Naive thymus-derived CD4-positive, alpha-beta T cell (primary cell): ENCODE measurements around the gene TUBG2. TPM values are rescaled to one million over a fixed set of nuclear protein-coding genes. Genes with fewer than 3 reads are reported as not detected.
"Not testable (repeated sequence)": the region's sequence is repeated elsewhere in the genome, so short reads cannot be mapped to it uniquely, and the experiment has no call there.

ENCODE experiments used
- ATAC-seq: fragments of 150-1000 bp; cut with Tn5 transposase; 2 replicates; pipeline ENCODE4 v1.10.0; 2021; ENCODE audit warnings: mild to moderate bottlenecking, moderate library complexity
- CTCF ChIA-PET: fragments of 350-600 bp; sonication (Branson Sonifier 250); formaldehyde crosslinking; loops from one replicate; lab custom pipeline; 2021; ENCODE audit warnings: antibody characterized with exemption; lab: Charles Lee
- POLR2A ChIA-PET: fragments of 350-600 bp; sonication (Branson Sonifier 250); formaldehyde crosslinking; loops from one replicate; lab custom pipeline; 2021; ENCODE audit warnings: antibody characterized with exemption, inconsistent platforms; lab: Charles Lee
- DNase-seq, 9 donors: peaks; one replicate each; pipeline versions ENCODE4 v3.0.0 to v3.0.0-alpha.2; 2020 to 2022; ENCODE audit warnings: mixed read lengths in 1 of 9
- H3K27ac ChIP-seq: one replicate; pipeline ENCODE4 v1.7.0; 2013; ENCODE audit warnings: mild to moderate bottlenecking, low read depth, low read length, moderate library complexity
- H3K27me3 ChIP-seq, 2 donors: one replicate each; pipeline ENCODE4 v1.7.0; 2013; ENCODE audit warnings: low read length in 2 of 2, mild to moderate bottlenecking in 2 of 2, moderate library complexity in 2 of 2; ENCODE audit not compliant: control insufficient read depth in 2 of 2, insufficient read depth in 2 of 2
- H3K36me3 ChIP-seq, 3 experiments: 1 replicate in 2 of 3; 2 replicates in 1 of 3; pipeline ENCODE4 v1.7.0; 2013; ENCODE audit warnings: low read length in 3 of 3, mild to moderate bottlenecking in 3 of 3, moderate library complexity in 1 of 3; ENCODE audit not compliant: insufficient read depth in 3 of 3, control insufficient read depth in 2 of 3
- H3K4me1 ChIP-seq, 2 donors: one replicate each; pipeline ENCODE4 v1.7.0; 2013; ENCODE audit warnings: low read length in 2 of 2, mild to moderate bottlenecking in 2 of 2, moderate library complexity in 1 of 2; ENCODE audit not compliant: control insufficient read depth in 2 of 2, insufficient read depth in 2 of 2
- H3K4me3 ChIP-seq: 2 replicates; pipeline ENCODE4 v1.7.0; 2013; ENCODE audit warnings: mild to moderate bottlenecking, low read length
- H3K9me3 ChIP-seq, 3 experiments: 1 replicate in 2 of 3; 2 replicates in 1 of 3; pipeline ENCODE4 v1.7.0; 2013; ENCODE audit warnings: low read length in 3 of 3; ENCODE audit not compliant: control insufficient read depth in 2 of 3
- H3K27ac Mint-ChIP-seq, 9 donors: one replicate each; pipeline ENCODE4 v1.8.0; 2020 to 2022; ENCODE audit warnings: mixed read lengths in 9 of 9, mild to moderate bottlenecking in 8 of 9, moderate library complexity in 5 of 9, inconsistent platforms in 2 of 9
- H3K27me3 Mint-ChIP-seq, 5 donors: one replicate each; pipeline ENCODE4 v1.8.0; 2021 to 2022; ENCODE audit warnings: mixed read lengths in 5 of 5, mild to moderate bottlenecking in 1 of 5
- H3K36me3 Mint-ChIP-seq, 5 donors: one replicate each; pipeline ENCODE4 v1.8.0; 2020 to 2022; ENCODE audit warnings: mixed read lengths in 5 of 5, mild to moderate bottlenecking in 3 of 5, inconsistent platforms in 1 of 5
- H3K4me1 Mint-ChIP-seq, 7 donors: one replicate each; pipeline ENCODE4 v1.8.0; 2020 to 2022; ENCODE audit warnings: mixed read lengths in 7 of 7, mild to moderate bottlenecking in 3 of 7, inconsistent platforms in 1 of 7
- H3K4me3 Mint-ChIP-seq, 10 donors: one replicate each; pipeline ENCODE4 v1.8.0; 2020 to 2022; ENCODE audit warnings: mild to moderate bottlenecking in 10 of 10, mixed read lengths in 10 of 10, moderate library complexity in 6 of 10, inconsistent platforms in 2 of 10
- H3K9me3 Mint-ChIP-seq, 11 donors: one replicate each; pipeline ENCODE4 v1.8.0; 2020 to 2022; ENCODE audit warnings: mixed read lengths in 11 of 11, mild to moderate bottlenecking in 4 of 11, inconsistent platforms in 1 of 11, moderate library complexity in 1 of 11
- intact Hi-C, 2 donors: fragments of 100-400 bp; cut with micrococcal nuclease; formaldehyde crosslinking; loops; one replicate each; pipeline ENCODE4 v1.15.1; 2023
- polyA plus RNA-seq, 2 donors: library from polyadenylated mRNA; unstranded; fragments of 300-500 nt; fragmentation: Illumina TruSeq; gene quantifications; one replicate each; pipeline ENCODE4 v1.2.3, GENCODE V29; 2021
- total RNA-seq, 6 experiments: library from RNA in 5 of 6; stranded (reverse) in 5 of 6; gene quantifications; 1 replicate in 5 of 6; 2 replicates in 1 of 6; pipeline ENCODE4 v1.2.3 and lab custom pipeline; 2021 to 2026

The TUBG2 gene
- total RNA-seq = 10 to 100 TPM in 4 of 5 experiments, 1 to 10 TPM in 1; 9.0 to 20.3 (median 15.3) TPM
- 1 to 10 TPM; 4.9 to 8.7 TPM for polyA plus RNA-seq
- 14.5 reads per million, percentile 43 among the genes with 10 or more reads in this experiment for total RNA-seq (lab: John Stamatoyannopoulos, UW)

GRCh38 chr17:42659079-42659931, at the start of gene TUBG2:
TSS of gene TUBG2 (plus strand) at chr17:42659284. CDS start at chr17:42659504, 220 bp downstream.
- CTCF ChIA-PET = interaction anchor here (0.5 to 0.6 kb wide), 2 partner anchors 208 to 230 kb away, joined by 3 read pairs; no protein-coding TSS in a partner anchor

GRCh38 chr17:42609814-42610801, 49.0 kb upstream of the TUBG2 start:
- Mint-ChIP-seq H3K4me3 (peak overlapping the region; percentile 95 to 100 (median 100)), H3K4me1 (peaks cover 30 to 47% (median 34%) of the 10 kb centered on the region in 7 donors), H3K27ac (peak overlapping the region; percentile 94 to 100 (median 97)), H3K36me3 (peaks cover 4 to 34% (median 16%) of the 10 kb centered on the region in 5 donors)
- intact Hi-C loops = loop anchor here (1.0 to 5.0 kb wide), 19 partner anchors 32 to 1512 kb away; partner anchors contain the start of genes COASY (in 2 of the 2), STAT3 (in 2 of the 2), BECN1 (in 1 of the 2) and BRCA1 (in 1 of the 2)
- Histone ChIP-seq H3K27ac (peak overlapping the region; percentile 72), H3K4me3 (peak overlapping the region; percentile 85), H3K4me1 (peaks cover 25 to 29% of the 10 kb centered on the region in 2 donors), H3K36me3 (peaks cover 0 to 27% (median 3%) of the 10 kb centered on the region in 3 experiments)
- not testable (repeated sequence) for ATAC-seq, H3K27me3 Mint-ChIP-seq, H3K27me3 ChIP-seq, H3K9me3 ChIP-seq, H3K9me3 Mint-ChIP-seq
- ChIA-PET CTCF (interaction anchor here (1.0 to 2.6 kb wide), 3 partner anchors 32 to 69 kb away, joined by 3 to 17 read pairs (median 4); partner anchors contain the start of genes MLX and PSMC3IP), POLR2A (interaction anchor here (0.6 to 3.1 kb wide), 15 partner anchors 8 to 758 kb away, joined by 3 to 28 read pairs (median 5); partner anchors contain the start of genes BECN1, PLEKHH3, PSMC3IP and TUBG2)
- DNase-seq = peak in 1 of 9 donors; percentile 15

More at GRCh38 chr17:42659079-42659931, at the start of gene TUBG2:
- peak within 1 kb of the TSS; percentile 88 to 95 (median 90) for H3K4me3 Mint-ChIP-seq
- intact Hi-C loops = loop anchor here in 1 of 2 donors (1.0 kb wide), 2 partner anchors 20 to 50 kb away; partner anchors contain the start of genes RETREG3 and TUBG1
- Histone ChIP-seq H3K4me3 (peak within 1 kb of the TSS; percentile 92), H3K27ac (peak within 1 kb of the TSS; percentile 62), H3K9me3 (no peaks in the 10 kb centered on the region), H3K36me3 (no peaks in the 10 kb centered on the region), H3K4me1 (peaks cover 0 to 3% of the 10 kb centered on the region in 2 donors), H3K27me3 (no peaks in the 10 kb centered on the region)
- no peaks in the 10 kb centered on the region for H3K9me3 Mint-ChIP-seq
- peaks cover 0 to 12% (median 6%) of the 10 kb centered on the region in 5 donors for H3K27me3 Mint-ChIP-seq
- POLR2A ChIA-PET = interaction anchor here (1.4 to 1.5 kb wide), 2 partner anchors 11 to 50 kb away, joined by 7 read pairs; partner anchors contain the start of genes RETREG3 and TUBG1
- ATAC-seq (peak; percentile 82), DNase-seq (peak; percentile 46 to 84 (median 56))
- H3K4me1 Mint-ChIP-seq = peaks cover 13 to 23% (median 19%) of the 10 kb centered on the region in 7 donors
- H3K27ac Mint-ChIP-seq = peak within 1 kb of the TSS; percentile 57 to 91 (median 79)
- peaks cover 0 to 4% (median 2%) of the 10 kb centered on the region in 5 donors for H3K36me3 Mint-ChIP-seq

- peaks cover 0 to 4% (median 0%) of the 10 kb centered on the region in 11 donors for H3K9me3 Mint-ChIP-seq
- peaks cover 0 to 36% (median 12%) of the 10 kb centered on the region in 5 donors for H3K36me3 Mint-ChIP-seq
- peak overlapping the region in 1 of 10 donors; percentile 16 for H3K4me3 Mint-ChIP-seq
- no peak for ATAC-seq
- no peak overlapping the region for H3K27ac ChIP-seq
- peaks cover 11 to 28% (median 19%) of the 10 kb centered on the region in 7 donors for H3K4me1 Mint-ChIP-seq
- no peaks in the 10 kb centered on the region for H3K9me3 ChIP-seq
- peaks cover 12 to 13% of the 10 kb centered on the region in 2 donors for H3K4me1 ChIP-seq
- POLR2A ChIA-PET = interaction anchor here (0.6 to 0.9 kb wide), 2 partner anchors 22 to 34 kb away, joined by 3 to 5 read pairs; no protein-coding TSS in a partner anchor
- H3K27me3 ChIP-seq = no peaks in the 10 kb centered on the region
- peaks cover 0 to 2% (median 0%) of the 10 kb centered on the region in 5 donors for H3K27me3 Mint-ChIP-seq
- H3K27ac Mint-ChIP-seq = no peak overlapping the region
- H3K36me3 ChIP-seq = peaks cover 0 to 36% (median 3%) of the 10 kb centered on the region in 3 experiments
- CTCF ChIA-PET = interaction anchor here (0.6 kb wide), 1 partner anchor 156 kb away, joined by 3 read pairs; no protein-coding TSS in a partner anchor
- intact Hi-C loops = no loop called here
- DNase-seq = no peak
- no peak overlapping the region for H3K4me3 ChIP-seq
These were observed 47.1 kb upstream of the TUBG2 start for GRCh38 chr17:42612013-42612412.

GRCh38 chr17:42613699-42614295, 45.3 kb upstream of the TUBG2 start:
- Histone ChIP-seq H3K9me3 (no peaks in the 10 kb centered on the region), H3K27ac (no peak overlapping the region), H3K4me1 (no peaks in the 10 kb centered on the region), H3K36me3 (peaks cover 0 to 34% (median 3%) of the 10 kb centered on the region in 3 experiments), H3K4me3 (no peak overlapping the region), H3K27me3 (no peaks in the 10 kb centered on the region)
- no peak overlapping the region for H3K4me3 Mint-ChIP-seq
- H3K4me1 Mint-ChIP-seq = peaks cover 0 to 12% (median 5%) of the 10 kb centered on the region in 7 donors
- CTCF ChIA-PET = interaction anchor here (0.7 kb wide), 1 partner anchor 36 kb away, joined by 3 read pairs; the partner anchor contains the start of gene PSMC3IP
- POLR2A ChIA-PET = interaction anchor here (0.5 kb wide), 1 partner anchor 11 kb away, joined by 4 read pairs; no protein-coding TSS in a partner anchor
- ATAC-seq (no peak), DNase-seq (no peak)
- intact Hi-C loops = no loop called here
- H3K27me3 Mint-ChIP-seq = peaks cover 0 to 2% (median 0%) of the 10 kb centered on the region in 5 donors
- no peak overlapping the region for H3K27ac Mint-ChIP-seq
- H3K9me3 Mint-ChIP-seq = peaks cover 0 to 3% (median 0%) of the 10 kb centered on the region in 11 donors
- peaks cover 0 to 36% (median 12%) of the 10 kb centered on the region in 5 donors for H3K36me3 Mint-ChIP-seq

- H3K4me3 ChIP-seq = no peak overlapping the region
- no peak overlapping the region for H3K27ac ChIP-seq
- Mint-ChIP-seq H3K4me1 (peaks cover 0 to 8% (median 0%) of the 10 kb centered on the region in 7 donors), H3K27me3 (no peaks in the 10 kb centered on the region), H3K36me3 (peaks cover 0 to 25% (median 12%) of the 10 kb centered on the region in 5 donors), H3K4me3 (no peak overlapping the region), H3K9me3 (no peaks in the 10 kb centered on the region), H3K27ac (no peak overlapping the region)
- H3K4me1 ChIP-seq = no peaks in the 10 kb centered on the region
- ChIA-PET POLR2A (interaction anchor here (1.1 kb wide), 1 partner anchor 9 kb away, joined by 4 read pairs; the partner anchor contains the start of genes RETREG3 and TUBG1), CTCF (interaction anchor here (1.3 kb wide), 1 partner anchor 9 kb away, joined by 3 read pairs; no protein-coding TSS in a partner anchor)
- intact Hi-C loops = no loop called here
- no peaks in the 10 kb centered on the region for H3K27me3 ChIP-seq
- DNase-seq (no peak), ATAC-seq (no peak)
- H3K36me3 ChIP-seq = peaks cover 0 to 26% (median 3%) of the 10 kb centered on the region in 3 experiments
- no peaks in the 10 kb centered on the region for H3K9me3 ChIP-seq
These were observed 41.1 kb upstream of the TUBG2 start for GRCh38 chr17:42617956-42618431.
